Aortic smooth muscle cell (primary cell): ENCODE measurements around the gene SPATA24. TPM values are rescaled to one million over a fixed set of nuclear protein-coding genes. Genes with fewer than 3 reads are reported as not detected.

Experiments used
- total RNA-seq: library from RNA; depleted of rRNA; stranded (reverse); fragments of >200 nt; gene quantifications from 2 replicates; pipeline ENCODE4 v1.2.3, GENCODE V29; 2014

SPATA24 gene, protein sequence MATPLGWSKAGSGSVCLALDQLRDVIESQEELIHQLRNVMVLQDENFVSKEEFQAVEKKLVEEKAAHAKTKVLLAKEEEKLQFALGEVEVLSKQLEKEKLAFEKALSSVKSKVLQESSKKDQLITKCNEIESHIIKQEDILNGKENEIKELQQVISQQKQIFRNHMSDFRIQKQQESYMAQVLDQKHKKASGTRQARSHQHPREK
- total RNA-seq: 7.0 and 9.6 TPM in 2 replicates

DNA sequence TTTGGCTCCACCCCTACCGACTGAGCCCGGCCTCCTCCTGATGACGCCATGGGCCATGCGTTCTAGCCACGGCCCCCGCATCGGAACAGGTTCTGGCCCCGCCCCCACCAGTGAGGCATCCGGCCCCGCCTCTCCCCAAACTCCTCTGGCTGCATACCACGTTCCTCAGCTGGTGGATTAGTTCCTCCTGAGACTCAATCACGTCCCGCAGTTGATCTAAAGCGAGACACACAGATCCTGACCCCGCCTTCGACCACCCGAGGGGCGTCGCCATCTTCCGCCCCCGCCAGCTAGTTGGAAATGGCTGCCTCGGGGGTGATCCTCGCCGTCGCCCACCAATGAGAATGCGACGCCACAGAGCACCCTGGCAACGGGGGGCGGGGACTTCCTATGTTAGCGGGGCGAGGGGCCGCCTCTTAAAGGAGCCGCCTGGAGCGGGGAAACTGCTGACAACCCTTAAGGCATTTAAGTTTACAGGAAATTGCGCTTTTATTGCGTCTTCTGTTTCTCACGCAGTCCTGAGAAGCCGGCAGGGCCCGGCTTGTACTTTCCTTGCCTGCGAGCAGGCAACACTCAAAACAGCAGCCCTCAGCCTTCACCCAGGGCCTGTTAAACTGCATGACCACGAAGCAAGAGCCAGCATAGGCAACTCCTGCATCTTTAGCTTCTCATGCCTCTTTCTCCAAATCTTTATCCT lies at the start of gene SPATA24:
TSS of gene SPATA24 (minus strand) at position 303 of the 697 bp plus-strand sequence. CDS start at position 274, 29 bp downstream.

GRCh38 chr5:139439013-139439903 lies 35.4 kb upstream of the SPATA24 start, which contains the start of gene DNAJC18:
DNAJC18 (minus strand) TSS chr5:139439525; CDS start chr5:139439445, 80 bp downstream.

GRCh38 chr5:139394654-139395566 lies 9.0 kb downstream of the SPATA24 start, which contains the start of gene PROB1:
PROB1 (minus strand) TSS chr5:139395104; CDS start chr5:139395081, 23 bp downstream.

DNA sequence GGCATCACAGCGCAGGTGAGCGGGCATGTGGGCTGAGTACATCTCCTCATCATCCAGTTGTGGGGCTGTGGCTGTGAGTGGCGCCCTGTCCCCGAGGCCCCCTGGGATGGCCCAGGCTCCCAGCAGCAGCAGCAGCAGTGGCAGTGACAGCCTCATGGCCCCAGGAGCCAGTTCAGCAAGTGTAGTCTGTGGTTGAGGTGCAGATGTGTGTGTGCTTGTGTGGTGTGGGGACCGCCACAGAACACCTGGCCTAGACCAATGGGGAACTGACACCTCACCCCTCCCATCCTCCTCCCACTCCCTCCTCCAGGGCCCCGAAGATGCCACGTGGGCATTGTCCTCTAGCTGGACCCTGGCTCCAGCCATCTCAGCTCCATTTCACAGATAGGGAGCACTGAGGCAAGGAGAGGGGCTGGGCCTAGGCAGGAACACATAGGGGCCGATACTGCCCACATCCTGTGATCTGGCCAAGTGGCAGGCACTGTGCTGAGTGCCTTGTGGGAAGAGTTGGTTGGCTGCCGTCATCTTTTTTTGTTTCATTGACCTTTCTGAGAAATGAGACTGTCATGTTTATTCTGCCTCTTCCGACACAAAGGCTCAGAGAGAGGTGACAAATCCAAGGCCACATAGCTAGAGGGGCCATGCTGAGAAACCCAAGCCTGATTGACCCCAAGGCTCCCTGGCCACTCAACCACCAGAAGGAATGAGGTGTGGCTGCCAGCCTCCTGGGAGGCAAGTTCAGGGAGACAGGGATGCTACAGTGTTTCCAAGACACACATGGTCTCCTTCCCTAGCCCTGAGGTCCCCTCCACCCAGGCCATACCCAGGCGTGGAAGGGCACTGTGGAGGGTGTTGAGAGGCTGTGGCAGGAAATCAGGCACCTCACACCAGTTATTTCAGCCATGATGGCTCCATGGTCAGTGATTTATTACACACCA lies 13.9 kb downstream of the SPATA24 start, which contains the start of gene MZB1:
TSS of gene MZB1 (minus strand) at position 213 of the 938 bp plus-strand sequence. CDS start at position 156, 57 bp downstream.

GRCh38 chr5:139383275-139383992 lies 20.5 kb downstream of the SPATA24 start, which contains the start of gene SLC23A1:
SLC23A1 (minus strand) TSS chr5:139383297; CDS start chr5:139383253, 44 bp downstream.

Other genes with a start within 250 kb of the SPATA24 start
- 83.8 and 86.5 TPM in 2 replicates for gene SIL1, start 205.7 kb downstream of the SPATA24 start, total RNA-seq
- 214 and 265 TPM in 2 replicates for gene MATR3, start 110.3 kb downstream of the SPATA24 start, total RNA-seq
- gene PAIP2, start 62.2 kb downstream of the SPATA24 start, total RNA-seq: 54.9 and 65.0 TPM in 2 replicates
- gene SLC23A1, start 20.8 kb downstream of the SPATA24 start, total RNA-seq: not detected in 2 replicates
- gene MZB1, start 14.2 kb downstream of the SPATA24 start, total RNA-seq: 0.13 TPM in 1 of 2 replicates, not detected in the other
- 0.31 and 0.40 TPM in 2 replicates for gene PROB1, start 9.0 kb downstream of the SPATA24 start, total RNA-seq
- 6.2 and 6.9 TPM in 2 replicates for gene DNAJC18, start 35.4 kb upstream of the SPATA24 start, total RNA-seq
- 6.8 and 13.7 TPM in 2 replicates for gene ECSCR, start 58.7 kb upstream of the SPATA24 start, total RNA-seq
- not detected in 2 replicates for gene SMIM33, start 66.9 kb upstream of the SPATA24 start, total RNA-seq
- 57.2 and 98.0 TPM in 2 replicates for gene STING1, start 78.7 kb upstream of the SPATA24 start, total RNA-seq
- gene UBE2D2, start 157.2 kb upstream of the SPATA24 start, total RNA-seq: 48.7 and 50.7 TPM in 2 replicates
- 117 and 166 TPM in 2 replicates for gene CXXC5, start 244.3 kb upstream of the SPATA24 start, total RNA-seq